Hematopoietic multipotent progenitor cell treated with erythropoietin and hydrocortisone succinate and interleukin-3 and kit ligand, for 8 days (in vitro differentiated cells): Measurements from ENCODE around the gene B9D1.

Source experiments
- DNase-seq: peaks from one replicate; pipeline ENCODE4 v3.0.0-alpha.2; 2015

B9D1 gene

DNA sequence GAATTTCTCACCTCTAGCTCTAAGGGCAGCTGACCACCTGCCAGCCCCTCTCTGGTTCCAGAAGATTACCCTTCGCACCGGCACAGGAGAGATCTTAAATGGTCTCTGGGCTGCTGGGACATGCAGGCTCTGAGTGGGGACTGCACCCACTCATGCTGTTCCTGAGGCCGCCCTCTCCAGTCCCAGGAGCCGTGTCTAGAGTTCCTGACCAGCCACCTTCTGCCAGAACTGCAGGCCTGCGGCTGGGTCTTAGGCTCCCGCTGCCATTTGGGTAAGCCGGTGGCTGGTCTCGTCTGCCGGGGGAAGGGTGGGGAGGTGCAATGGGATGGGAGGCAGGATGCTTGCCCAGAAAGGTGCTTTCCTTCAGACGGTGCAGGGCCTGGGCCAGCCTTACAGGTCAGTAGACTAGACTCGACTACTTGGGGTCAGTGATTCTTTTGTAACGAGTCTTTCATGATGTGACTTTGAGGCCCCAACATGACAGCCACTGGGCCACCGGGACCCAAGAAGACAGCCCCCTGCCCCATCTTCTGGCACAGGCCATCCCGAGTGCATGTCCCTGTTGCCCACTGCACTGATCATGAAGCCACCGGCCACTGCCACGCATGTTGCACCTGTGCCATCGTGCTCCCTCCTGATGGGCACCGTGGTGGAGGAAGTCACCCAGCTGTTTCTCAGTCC, 26.4 kb downstream of the B9D1 start:
- no peak for DNase-seq

DNA sequence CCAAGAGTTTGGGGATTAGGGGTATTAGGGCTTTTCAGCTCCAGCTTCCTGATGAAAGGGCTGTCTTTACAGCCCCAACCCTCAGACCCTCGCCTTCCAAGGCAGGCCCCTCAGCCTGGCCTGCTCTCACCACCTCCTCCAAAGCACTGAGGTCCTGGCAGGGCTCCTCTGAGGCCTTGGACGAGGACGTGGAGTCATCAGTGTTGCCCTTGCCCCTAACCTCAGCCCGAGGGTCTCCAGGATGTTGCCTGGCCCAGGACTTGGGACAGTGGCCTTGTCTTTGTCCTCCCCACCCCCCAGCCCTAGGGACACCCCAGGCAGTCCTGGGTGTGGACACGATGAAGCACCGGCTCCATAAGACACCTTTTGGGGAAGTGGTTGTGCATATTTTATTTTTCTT, 28.2 kb downstream of the B9D1 start:
- no peak for DNase-seq

DNA sequence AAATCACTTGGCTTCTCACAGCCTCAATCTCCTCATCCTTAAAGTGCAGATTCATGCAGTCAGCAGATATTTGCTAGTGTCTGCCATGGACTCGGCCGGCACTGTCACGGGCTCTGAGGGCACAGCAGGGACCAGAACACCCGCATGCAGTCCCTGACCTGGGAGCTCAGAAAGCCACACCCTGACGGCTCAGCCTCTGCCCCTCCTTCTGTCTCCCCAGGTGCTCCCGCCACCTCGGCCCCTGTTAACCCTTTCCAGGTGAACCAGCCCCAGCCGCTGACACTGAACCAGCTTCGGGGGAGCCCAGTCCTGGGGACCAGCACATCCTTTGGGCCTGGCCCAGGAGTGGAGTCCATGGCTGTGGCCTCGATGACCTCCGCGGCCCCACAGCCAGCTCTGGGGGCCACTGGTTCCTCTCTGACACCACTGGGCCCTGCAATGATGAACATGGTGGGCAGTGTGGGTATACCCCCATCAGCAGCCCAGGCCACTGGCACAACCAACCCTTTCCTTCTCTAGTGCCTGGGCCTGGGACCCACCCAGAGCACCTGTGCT, 28.7 kb downstream of the B9D1 start:
- DNase-seq = no peak

DNA sequence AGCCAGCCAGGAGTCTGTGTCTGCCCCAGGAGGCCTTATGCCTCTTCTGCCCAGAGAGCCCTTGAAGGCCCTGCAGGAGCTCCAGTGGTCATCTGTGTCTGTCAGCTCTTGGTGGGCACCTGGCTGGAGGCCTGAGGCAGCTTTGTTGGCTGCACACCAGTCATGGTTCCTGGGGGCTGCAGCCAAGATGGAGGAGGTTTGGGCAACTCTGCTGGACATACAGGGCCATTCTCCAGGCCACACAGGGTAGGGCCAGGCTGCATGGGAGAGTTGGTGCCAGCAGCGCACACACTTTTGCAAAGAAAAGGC, 29.4 kb downstream of the B9D1 start:
- no peak for DNase-seq

DNA sequence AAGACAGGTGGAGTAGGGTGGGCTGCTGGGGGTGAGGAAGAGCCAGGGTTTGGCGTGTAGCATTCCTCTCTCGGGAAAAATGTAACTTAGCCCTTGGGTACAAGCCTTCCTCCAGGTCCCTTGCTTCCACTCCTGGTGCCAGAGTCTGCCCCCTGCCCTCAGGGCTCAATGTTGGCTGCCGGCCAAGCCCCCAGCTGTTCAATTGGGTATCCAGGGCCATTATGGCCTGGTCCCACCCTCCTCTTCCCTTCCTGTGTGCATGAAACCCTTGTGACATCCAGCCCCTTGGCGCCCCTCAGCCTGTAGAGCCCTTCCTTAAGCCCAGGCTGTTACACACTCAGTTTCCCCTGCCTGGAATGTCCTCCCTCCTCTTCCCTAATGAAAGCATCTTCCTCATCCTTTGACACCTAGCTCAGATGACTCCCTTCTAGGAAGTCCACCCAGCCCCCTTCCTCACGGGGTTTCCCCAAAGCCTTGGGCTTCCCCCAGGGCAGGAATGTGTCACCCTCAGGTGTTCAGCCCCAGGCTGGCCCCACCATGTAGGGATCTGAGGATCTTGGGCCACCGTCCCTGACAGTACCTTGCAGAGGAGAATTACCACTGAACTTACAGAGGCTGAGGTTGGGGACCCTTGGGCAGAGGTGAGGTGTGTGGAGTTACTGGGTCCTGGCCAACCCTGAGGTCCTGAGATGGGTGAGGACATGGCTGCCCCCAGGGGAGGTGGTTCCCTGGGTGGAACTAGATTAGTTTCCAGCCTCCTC, 30.0 kb downstream of the B9D1 start:
- no peak for DNase-seq

DNA sequence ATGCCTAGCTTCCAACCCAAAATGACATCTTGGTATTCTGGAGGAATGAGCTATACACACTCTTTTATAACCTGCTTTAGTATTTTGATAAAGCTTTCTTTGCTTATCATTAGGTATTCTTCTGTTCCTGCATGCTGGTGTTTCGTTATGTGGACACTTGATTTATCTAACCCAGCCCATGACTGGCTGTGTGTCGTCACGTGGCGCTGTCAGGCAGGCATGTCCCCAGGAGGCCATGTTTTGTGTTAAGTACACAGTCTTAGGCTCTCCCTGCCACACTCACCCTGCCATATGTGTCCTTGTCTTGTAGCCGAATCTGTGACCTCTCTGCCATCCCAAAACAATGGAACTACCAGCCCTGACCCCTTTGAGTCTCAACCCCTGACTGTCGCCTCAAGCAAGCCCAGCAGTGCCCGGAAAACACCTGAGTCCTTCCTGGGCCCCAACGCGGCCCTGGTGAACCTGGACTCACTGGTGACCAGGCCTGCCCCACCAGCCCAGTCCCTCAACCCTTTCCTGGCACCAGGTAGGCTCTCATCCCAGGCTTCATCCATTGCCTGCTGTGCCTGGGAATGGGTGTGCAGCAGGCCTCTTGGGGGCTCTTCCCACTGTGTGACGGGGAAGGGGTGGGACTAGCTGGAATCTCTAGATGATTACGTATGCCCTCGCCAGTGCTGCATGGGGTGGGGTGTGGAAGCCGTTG, 30.8 kb downstream of the B9D1 start:
- peak; percentile 75 for DNase-seq

DNA sequence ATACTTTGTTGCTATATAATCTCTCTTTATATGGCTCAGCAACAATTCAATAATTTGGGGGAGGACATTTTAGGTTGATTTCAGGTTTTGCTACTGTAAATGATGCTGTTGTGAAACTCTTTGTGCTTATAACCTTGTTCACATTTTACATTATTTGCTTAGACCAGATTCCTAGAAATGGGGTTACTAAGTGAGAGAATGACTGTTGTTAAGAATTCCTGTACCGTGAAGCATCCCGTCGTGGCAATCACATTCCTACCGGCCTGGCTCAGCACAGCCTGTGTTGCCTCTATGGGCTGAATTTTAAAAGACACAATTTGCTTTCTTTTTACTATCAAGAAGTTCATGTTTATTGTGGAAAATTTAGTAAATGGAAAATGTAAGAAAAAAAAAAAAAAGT, 31.4 kb downstream of the B9D1 start:
- no peak for DNase-seq

DNA sequence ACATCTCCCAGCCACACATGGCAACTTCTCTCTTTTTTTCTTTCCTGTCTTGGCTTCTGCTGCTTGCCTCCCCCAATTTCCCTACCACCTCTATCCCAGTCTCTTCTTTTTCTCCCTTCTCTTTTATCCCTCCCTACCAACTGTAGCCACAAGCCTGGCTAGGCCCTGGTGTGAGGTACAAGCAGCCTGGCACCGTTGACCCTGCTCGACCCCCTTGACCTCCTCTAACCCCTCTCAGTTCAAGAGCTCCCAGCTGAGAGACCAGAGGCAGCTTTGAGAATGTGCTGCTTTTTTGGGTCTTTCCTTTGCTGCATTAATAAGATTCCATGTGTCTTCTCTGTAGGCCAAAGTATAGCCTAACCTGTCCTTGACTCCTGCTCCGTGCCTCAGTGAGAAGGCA, 32.3 kb downstream of the B9D1 start:
- no peak for DNase-seq

DNA sequence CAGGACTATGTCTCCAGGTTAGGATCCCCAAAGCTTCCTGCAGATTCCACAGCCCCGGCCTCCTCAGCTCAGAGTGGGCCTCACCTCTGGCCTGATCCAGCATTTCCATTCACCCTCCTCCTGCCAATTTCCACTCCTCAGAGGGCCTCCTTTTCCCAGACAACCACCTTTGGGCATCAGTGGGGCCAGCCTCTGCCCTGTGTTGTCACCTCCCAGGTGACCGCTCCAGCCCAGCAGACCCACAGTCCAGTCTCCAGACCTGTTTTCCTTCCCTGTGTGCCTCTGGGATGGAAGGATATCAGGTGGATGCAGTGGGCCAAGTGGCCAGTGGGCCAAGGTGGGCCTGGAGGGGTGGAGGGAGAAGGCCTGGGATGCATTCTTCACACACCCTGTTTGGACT, 32.7 kb downstream of the B9D1 start:
- no peak for DNase-seq

DNA sequence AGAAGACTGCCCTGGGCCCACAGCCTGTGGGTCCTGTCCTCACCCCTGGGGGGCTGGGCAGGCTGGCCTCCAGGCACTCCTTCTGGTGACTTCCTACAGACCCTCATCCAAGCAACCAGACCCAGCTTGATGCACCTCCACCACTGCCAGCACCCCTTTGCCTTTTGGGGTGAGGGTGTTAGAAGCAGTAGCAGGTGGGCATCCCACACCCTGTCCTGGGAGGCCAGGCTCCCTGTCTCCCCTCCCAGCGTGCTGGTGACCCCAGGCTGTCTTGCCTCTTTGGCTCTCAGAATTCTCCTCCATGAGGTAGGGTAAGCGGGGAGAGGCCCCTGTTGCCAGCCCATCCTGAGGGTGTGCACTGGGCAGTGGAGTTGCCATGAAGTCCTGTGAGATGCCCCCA, 33.4 kb downstream of the B9D1 start:
- no peak for DNase-seq

DNA sequence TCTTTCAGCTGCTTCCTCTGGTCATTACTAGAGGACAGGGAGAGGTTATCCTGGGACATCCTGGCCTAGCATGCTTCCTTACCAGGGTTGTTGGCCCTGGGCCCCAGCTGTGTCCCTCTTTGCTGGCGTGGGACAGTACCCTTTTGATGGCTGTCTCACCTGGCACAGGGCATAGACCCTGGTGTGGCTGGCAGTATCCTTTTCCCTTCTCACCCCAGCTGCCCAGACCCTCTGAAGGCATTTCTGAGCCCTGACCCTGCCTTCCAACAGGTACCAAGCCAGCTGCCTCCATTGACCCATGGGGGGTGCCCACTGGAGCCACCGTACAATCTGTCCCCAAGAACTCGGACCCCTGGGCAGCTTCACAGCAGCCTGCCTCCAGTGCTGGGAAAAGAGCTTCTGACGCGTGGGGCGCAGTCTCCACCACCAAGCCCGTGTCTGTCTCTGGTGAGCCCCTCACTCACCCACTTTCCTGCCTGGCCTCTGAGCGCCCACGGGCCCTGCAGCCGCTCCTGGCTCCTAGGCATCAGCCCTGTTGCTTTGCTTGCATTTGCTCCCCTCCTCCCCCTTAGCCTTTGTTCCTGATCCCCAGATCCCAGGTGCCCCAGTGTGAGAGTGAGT, 34.0 kb downstream of the B9D1 start:
- no peak for DNase-seq

DNA sequence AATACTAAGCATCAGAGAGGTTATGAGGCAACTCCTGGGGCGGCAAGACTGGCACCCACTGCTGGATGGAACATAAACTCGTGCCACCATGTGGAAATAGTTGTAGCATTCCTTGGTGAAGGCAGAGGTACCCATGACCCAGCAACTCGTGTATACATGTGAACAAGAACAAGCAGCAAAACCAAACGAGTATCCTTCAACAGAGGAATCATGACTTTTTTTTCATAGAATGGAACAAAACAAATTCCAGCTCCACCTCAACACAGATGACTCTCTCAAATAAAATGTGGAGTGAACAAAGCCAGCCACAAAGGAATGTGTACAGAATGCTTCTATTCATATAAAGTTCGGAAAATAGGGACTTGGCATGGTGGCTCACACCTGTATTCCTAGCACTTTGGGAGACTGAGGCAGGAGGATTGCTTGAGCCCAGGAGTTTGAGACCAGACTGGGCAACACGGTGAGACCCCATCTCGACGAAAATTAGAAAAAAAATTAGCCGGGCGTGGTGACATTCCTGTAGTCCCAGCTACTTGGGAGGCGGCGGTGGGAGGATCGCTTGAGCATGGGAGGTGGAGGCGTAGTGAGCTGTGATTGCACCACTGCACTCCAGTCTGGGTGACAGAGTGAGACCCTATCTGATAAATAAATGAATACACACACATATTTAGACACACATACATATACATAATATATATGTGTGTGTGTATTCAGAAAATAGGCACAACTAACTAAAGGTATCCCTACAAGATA, 35.3 kb downstream of the B9D1 start:
- no peak for DNase-seq

DNA sequence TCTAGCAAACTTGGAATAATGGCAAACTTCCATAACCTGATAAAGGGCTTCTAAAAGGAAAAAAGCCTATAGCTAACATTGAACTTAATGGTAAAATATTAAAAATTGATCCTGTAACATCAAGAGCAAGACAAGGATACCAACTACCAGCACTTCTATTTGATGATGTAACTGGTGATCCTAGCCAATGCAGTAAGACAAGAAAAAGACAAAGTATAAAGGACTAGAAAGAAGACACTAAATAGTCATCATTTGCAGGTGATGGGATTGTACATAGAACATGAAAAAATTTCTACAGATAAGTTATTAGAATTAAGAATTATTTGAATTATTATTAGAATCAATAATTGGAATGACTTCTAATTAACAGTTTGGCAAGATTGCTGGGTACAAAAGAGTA, 37.0 kb downstream of the B9D1 start:
- DNase-seq = no peak

DNA sequence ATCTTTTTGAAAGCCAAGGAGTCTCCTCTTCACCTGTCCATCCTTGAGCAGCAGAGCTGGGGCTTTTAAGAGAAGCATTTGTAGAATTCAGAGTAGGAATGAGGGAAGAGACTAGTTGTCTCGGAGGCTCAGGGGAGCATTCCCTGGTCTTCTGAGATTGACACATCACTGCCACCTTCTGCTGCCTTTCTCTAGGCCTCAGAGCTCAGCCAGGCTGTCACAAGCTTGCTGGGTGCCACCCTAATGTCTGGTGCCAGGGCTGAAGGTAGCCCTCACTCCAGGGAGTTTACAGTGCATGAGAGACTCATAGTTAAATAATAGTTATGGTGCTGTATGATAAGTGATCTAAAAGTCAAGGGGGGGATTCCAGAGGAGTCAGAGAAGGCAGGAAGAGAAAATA, 39.7 kb downstream of the B9D1 start:
- no peak for DNase-seq

DNA sequence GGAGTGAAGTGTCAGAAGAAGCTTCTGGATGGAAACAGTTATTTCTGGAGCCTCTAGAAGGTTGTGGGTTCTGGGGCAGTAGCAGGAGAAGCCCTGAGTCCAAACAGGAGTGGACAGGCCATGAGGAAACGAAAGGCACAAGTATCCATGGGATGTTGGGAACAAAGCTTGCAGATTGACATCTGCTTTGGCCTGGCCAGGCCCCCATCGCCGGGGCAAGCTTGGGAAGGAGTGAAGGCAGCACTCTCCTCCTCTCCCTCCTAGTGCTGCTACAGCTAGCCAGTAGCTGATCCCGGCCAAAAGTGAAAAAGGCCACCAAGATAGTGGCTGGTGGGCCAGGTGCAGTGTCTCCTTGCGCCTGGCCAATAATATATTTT, 40.4 kb downstream of the B9D1 start:
- DNase-seq = no peak

DNA sequence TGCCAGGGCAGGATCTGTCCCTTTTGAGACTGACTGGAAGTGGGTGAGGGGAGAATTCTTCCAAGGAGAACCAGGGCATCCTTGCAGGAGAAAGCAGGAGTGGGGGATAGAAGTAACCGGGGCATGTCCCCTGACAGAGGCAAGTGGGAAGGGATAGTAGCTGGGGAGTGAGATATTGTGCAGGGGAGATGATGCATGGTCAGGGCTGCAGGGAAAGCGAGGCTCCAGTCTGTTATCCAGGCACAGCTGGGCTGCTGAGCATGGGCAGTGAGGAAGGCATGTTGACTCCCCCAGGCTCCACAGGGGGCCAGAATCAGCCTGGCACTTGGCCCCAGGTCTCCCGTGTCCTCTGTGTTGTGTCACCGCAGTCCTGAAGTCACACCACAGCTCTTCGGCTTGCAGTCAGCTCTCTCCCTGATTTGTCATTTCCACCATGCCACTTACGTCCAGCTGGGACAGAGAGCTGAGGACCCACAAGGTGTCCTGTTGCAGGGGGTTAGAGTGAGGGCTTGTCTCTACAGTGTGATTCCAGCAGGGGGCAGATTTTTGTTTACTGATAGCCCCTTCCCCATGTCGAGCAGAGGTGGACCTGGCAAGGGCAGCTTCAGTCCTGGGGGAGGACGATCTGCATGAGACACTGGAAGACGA, 40.9 kb downstream of the B9D1 start:
- DNase-seq = no peak

DNA sequence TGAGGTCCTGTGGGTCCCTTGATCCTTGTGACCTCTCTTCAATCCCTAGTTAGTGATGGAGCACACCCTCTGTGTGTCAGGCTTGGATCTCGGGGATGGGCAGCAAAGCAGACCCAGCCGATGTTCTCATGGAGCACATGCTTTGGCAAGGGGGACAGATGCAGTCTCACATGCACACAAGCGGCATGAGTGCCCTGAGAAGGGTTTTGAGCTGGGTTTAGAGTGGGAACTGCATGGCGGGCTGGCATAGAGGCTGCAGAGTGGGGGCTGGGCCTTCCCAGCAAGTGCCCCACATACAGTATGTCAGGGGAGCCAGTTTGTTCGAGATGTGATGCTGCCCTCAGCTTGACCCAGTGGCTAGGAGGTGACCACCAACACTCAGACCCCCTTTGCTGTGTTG, 41.6 kb downstream of the B9D1 start:
- DNase-seq = no peak

DNA sequence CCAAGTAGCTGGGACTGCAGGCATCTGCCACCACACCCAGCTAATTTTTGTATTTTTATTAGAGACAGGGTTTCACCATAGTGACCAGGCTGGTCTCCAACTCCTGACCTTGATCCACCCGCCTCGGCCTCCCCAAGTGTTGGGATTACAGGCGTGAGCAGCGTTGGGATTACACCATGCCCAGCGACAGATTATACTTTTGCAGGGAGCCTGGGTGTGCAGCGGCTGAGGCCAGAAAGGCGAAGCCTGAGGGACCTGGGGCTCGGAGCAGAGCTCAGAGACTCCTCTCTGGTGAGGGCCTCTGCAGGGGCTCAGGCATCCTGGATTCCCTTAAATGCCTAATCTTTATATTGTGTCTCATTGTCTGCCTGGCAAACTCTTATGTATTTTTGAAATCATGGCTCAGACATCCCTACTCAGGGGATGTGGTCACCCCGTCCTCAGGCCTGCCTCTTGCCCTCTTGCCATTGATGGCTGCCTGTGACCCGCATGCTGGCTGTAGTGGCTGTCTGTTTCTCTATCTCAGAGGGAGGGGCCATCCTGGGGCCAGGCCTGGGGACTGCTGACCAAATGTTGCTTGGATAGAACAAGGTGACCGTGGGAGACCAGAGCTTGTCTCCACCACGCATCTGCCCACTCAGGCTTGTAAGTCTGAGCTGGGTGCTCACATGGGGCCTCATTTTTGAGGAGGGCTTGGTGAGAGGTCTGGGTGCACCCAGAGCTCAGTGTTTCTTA, 42.6 kb downstream of the B9D1 start:
- no peak for DNase-seq

DNA sequence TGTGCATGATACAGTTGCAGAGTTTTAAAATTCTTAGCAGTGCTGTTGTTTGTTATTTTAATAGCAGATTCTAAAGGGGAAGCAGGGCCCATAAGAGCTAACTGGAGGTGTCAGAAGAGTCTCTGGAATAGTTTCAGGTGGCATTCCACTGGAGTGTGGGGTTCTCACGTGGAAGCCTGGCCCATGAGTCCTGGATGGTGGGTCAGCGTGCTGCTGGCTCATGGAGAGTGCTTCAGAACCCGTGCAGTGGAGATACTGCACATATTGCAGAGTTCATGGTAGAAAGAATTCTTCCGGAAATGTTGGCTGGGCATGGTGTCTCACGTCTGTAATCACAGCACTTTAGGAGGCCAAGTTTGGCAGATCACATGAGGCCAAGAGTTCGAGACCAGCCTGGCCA, 43.9 kb downstream of the B9D1 start:
- DNase-seq = no peak

DNA sequence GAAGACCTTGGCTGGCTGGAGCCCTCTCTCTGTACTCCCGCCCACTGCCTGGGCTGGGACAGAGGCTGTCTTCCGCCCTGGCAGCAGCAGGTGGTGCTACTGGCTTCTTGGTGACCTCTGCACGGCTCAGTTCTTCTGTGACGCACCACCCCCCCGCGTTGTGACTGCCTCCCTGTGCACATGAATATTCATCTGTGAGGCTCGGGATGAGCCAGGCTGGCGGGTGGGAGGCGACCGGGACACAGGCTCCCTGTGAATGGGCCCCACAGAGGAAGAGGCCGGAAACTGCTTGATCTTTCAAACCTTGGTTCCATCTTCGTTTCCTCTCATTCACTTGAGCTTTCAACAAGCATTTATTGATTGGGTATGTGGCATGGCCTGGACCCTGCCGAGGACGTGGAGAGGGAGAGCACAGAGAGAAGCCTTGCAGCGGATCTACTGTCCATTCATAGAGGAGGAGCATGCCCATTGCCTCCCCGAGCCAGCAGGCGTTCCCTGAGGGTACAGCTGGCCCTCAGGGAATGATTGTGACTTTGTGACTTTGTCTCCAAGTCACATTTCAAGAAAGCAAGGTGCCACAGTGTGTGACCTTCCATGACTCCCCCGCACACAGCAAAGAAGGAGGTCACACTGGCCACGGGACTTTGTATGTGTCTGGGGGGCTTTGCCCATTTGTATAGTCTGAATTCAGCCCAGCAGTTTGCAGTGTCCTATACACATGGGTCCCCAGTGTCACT, 45.0 kb downstream of the B9D1 start:
- DNase-seq = no peak

DNA sequence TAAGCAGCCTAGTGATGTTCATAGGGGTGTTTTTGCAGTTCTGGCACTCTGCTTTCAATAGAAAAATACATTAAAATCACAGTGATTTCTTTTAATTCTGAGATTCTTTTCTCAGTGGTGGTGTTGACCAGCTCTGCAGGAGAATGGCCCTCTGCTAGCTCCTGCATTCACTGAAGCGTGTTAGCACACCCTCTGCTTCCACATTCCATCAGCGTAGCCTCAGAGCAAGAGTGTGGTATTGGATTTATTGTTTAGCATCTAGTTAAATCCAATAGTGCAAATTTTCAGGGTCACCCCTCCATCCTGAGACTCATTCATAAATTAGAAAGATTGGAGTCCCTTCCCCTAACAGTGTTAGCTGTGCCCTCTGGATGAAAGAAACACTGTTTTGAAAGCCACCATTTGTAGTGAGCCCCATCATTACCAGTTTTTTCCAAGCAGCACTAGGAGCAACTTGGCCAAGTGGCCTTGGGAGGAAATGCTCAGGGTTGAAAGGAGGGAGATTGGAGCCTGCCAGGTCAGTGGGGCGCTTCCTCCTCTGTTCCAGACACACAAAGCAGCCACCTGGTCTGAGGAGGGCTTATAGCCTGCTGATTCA, 45.7 kb downstream of the B9D1 start:
- no peak for DNase-seq
